GM21529 (cell line): ENCODE measurements around the gene RHBDF1.

Experiments
- ATAC-seq: cut with Tn5 transposase; IDR thresholded peaks from one replicate; pipeline ENCODE4 v1.9.1; 2021; ENCODE audit not compliant: unreplicated experiment

The RHBDF1 gene, protein sequence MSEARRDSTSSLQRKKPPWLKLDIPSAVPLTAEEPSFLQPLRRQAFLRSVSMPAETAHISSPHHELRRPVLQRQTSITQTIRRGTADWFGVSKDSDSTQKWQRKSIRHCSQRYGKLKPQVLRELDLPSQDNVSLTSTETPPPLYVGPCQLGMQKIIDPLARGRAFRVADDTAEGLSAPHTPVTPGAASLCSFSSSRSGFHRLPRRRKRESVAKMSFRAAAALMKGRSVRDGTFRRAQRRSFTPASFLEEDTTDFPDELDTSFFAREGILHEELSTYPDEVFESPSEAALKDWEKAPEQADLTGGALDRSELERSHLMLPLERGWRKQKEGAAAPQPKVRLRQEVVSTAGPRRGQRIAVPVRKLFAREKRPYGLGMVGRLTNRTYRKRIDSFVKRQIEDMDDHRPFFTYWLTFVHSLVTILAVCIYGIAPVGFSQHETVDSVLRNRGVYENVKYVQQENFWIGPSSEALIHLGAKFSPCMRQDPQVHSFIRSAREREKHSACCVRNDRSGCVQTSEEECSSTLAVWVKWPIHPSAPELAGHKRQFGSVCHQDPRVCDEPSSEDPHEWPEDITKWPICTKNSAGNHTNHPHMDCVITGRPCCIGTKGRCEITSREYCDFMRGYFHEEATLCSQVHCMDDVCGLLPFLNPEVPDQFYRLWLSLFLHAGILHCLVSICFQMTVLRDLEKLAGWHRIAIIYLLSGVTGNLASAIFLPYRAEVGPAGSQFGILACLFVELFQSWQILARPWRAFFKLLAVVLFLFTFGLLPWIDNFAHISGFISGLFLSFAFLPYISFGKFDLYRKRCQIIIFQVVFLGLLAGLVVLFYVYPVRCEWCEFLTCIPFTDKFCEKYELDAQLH

DNA sequence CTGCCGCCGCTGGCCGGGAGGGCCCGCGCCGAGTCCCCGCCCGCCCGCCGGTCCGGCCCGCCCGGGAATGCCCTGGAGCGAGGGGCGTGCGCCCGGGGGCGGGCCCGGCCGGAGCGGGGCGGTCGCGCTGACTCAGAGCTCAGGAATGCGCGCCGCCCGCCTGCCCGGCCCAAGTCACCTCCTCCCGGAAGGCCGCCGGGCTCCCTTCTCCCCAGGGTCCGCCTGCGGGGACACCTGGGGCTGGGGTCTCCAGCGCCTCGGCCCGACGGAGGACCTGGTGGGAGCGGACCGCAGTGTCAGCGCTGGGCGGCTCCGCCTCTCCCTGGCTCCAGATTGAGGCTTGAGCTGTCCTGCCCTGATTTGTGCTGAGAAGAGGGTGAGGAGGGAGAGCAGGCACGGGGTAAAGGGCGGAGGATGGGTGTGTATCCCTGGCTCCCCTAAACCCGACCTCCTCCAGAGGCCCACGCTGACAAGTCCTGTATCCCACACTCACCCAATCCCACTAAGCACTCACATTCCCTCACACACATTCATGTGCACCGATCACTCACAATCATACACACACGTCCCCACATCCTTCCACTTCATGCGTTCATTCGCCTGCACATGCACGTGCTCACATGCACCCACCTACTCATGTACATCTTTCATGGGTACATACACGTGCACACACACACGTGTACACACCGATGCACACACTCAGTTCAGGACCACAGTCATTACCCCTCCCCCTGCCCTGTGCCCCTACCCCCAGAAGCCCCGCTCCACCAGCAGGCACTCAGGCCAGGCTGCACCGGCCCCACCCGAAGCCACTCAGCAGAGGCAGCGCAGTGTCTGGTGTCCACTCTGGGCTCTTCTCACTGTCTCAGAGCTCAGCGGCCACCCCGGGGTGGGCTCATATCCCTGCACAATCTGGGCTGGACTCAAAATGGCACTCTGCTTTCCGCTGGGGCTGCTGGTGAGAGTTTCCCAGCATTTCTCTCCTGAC is at the start of gene RHBDF1:
Gene RHBDF1, minus strand, starts transcription at position 71 of the 988 bp plus-strand sequence. CDS start 7,616 bp downstream, outside the sequence.
- no peak for ATAC-seq

DNA sequence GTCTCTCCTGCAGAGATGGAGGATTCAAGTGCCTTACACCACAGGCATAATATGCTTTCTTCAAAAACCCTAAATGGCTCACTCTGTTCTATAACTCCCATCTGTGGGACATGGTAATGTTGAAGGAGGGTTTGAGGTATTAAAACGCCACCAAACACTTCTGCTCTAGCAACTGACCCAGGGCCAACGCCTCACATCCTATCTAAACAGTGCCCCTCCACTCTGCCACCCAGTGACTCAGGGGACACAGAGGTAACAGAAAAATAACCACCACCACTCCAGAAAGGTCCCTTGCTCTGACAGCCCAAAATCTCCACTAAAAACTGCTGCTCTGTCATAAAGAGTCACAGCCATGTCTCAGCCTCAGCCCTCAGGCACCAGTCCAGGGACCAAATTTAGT is 48.3 kb upstream of the RHBDF1 start:
- no peak for ATAC-seq

DNA sequence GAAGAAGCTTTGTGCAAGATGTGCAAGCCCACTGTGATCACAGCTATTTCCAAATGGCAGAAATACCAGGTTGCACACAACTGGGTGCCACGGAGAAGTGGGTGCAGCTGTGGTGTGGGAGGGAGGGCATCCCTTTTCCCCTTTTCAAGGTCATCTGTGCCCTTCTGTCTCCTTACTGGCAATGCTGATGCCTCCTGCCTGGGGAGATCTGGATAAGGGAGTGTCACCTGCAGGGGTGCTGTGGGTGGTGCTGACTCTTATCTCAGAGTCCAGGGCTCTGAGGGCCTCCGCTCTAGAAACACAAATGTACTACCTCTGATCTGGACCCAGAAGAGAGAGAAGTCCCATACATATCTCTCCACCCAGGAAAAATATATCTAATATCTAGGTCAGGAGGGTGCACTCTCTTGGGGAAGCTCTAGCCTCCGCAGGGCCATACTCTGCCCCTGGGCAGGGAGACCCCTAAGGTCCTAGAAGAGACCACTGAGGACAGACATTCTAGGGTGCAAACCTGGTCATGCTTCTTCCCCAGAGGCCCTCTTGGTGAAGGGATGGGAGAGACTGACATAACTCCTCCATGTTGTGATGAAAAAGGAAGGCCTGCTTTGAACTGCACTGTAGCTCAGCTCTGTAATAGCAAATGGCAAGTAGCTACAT is 47.5 kb upstream of the RHBDF1 start:
- no peak for ATAC-seq

DNA sequence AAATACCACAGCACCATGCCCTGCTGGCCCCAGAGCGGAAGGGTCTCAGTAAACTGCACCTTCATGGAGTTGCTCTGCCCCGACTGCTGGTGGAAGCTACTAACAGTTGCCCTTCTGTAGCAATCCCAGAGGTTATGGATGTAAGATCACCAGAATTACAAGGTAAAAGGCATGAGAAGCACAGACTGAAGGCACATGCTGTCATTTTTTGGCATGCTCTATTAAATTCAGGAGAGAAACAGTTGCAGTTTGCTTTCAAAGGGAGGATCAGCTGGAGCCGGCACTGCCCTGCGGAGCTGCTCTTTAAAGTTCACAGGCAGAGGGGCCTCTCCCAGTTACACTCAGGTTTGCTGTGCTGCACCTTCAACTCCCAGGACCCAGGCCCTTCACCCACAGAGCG is 46.9 kb upstream of the RHBDF1 start:
- no peak for ATAC-seq

DNA sequence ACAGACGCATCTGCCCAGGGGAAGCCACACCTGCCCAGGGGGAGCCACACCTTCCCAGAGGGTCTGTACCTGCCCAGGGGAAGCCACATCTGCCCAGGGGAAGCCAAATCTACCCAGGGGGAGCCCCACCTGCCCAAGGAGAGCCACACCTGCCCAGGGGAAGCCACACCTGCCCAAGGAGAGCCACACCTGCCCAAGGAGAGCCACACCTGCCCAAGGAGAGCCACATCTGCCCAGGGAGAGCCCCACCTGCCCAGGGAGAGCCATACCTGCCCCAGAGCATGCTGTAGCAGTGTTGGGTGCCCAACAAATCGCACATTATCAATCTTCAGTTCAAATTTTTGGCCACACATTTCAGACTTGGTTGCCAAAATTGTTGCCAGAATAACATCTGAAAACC is 46.4 kb upstream of the RHBDF1 start:
- ATAC-seq = no peak

DNA sequence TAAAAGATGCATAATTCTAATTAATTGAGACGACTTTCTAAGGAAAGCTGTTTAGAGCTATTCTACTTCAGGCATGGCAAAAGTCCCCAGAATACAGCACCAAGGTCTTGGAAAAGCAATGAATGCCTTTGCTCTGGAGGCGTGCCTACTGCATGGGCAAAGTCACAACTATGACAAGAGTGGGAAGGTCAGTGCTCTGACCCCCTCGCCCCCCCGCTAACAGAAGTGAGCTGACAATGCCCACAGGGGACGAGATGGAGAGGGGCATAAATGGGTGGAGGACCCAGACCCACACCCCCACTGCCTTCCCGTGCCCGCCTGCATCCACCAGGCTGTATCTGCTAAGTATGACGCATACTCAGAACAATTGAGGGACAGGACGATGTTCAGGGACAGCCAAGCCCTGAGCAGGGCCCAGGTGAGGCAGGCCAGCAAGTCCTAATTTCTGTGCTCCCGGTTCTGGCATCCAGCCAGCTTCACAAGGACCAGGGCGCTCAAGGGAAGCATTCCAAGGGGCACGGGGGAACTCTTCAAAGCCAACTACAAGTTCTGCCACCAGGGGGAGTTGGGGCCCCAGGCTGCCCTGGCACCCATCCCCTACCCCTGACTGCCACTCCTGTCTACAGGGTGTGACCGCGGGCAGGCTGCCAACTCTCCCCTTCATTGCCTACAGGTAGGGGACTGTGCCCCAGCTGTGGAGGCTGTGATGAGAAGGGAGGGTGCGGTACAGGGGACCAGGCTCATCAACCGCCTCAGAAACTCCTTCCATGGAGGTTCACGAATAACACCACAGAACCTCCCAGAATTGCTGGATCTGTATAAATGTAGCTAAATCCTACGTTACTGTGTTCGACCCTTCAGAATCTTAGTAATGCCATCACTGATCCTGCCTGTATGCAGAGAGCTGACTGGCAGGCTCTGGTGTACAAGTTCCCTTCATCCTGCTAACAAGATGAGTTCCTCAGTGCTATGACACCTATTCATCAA is 45.2 kb upstream of the RHBDF1 start:
- ATAC-seq = no peak

DNA sequence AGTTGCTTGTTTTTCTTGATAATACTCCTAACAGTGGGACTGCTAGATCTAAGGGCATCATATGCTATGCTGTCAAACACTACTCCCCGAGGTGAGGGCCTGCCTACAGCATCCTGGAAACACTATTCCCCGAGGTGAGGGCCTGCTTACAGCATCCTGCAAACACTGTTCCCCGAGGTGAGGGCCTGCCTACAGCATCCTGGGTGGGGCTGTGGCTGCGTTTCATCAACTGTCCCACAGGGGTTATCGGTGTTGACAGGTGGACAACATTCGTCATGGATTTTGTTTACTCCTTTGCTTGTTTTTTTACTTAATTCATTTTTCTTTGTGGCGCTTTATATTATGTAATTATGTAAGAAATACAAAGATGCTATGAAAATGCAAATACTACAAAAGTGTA is 43.6 kb upstream of the RHBDF1 start:
- no peak for ATAC-seq

DNA sequence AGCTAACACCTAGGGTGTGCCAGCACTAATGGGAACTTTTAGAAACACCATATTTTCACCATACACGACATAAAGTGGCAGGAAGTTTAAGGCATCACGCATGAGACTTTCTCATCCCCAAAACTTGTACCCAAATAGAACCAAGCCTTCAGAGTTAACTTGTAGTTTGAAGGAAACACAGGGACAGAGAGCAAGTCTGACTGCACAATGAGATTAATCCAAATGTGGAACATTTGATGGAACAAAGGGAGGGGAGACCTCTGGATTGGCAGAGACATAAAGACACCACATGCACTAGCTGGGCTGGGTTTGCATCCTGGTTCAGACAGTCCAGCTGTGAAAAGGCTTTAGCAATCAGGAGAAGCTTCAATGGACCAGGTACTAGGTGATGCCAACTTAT is 41.9 kb upstream of the RHBDF1 start:
- no peak for ATAC-seq

DNA sequence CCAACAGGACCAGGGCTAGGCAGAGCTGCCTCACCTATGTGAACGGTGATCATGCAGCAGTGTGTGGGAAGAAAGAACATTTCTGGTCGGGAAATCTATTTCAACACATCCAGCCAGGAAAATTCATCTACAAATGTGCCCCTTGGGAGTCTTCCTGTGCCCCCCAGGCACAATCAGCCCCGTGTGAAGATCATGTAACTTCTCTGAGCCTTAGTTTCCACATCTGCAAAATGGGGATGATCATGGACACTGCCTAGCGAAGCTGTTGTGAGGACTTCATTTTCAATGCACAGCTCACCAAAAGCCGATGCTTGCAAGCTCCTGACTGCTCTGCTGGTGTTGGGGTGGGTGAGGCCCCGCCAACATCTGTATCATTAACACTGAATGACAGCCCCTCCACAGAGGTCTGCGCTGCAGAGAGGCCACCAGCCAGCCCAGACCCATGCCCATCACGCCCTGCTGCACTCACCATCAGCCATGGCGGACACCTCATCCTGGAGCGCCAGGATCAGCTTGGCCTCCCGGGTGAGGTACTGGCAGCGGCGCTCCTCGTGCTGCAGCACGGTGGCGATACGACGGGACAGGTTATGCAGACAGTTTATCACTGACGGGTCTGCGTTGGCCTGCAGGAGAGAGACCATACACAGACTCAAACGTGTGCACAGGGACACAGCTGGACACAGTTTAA is 39.9 kb upstream of the RHBDF1 start:
- no peak for ATAC-seq

DNA sequence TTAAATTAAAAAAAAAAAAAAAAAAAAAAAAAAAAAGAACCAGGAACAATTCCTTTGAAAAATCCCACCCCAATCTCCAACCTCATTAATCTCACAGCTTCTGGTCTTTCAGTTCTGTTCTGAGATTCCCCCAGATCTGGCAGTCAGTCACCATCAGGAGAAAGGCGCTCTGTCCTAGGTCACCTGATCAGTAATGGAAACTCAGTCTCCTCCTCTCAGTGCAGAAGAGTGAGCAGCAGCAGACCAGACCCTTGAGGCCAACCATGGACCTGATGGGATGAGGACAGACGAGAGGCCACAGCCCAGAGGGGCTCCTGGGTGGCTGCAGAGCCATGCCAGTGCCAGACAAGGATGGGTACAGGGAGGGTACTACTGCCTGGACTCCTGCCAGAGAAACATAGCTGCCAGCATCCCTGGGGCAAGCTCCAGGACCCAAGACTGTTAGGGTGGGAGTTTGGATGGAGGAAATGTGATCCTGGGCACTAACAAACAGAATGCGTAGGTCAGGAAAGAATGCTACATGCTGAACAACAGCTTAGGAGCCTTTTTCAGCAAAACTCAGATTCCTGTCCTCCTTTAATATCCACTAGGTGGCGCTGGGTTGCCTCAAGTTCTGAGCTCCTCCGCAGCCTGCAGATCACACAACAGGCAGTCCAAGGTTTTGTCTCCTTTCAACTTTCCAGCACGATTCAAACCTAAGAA is 34.3 kb upstream of the RHBDF1 start:
- ATAC-seq = no peak

DNA sequence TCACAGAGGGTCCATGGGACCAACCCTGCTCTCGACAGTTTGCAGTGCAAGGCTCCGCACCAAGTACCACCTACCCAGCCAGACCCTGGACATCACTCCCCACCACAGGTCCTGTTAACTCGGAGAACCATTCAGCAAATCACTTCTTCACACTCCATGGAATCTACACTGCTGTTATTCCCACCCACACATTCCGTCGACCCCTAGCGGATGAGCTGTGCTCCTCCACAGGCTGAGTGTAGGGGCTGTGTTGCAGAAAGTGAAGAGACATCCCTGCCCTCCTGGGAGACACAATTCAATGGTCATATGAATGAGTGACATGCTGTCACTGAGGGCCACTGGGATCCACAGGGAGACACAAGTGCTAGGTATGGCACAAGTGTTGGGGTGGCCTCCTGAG is 33.1 kb upstream of the RHBDF1 start:
- no peak for ATAC-seq

DNA sequence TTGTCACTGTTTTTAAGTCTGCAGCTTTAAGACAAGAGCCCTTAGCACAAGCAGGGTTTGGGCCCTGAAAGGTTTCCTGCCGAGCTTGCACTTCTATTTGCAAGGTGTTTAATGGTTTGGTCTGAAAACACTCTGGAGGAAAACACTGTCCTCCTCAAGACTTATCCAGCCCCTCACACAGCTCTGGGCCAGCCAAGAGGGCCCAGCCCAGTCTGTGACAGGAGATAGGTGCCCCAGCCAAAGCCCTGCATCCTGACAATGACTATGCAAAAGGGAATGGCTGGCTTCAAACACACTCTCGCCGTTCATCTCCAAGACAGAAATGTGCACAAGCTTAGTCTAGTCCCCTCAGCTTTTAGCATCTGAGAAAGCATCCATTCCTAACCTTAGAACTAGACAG is 32.5 kb upstream of the RHBDF1 start:
- ATAC-seq = no peak

DNA sequence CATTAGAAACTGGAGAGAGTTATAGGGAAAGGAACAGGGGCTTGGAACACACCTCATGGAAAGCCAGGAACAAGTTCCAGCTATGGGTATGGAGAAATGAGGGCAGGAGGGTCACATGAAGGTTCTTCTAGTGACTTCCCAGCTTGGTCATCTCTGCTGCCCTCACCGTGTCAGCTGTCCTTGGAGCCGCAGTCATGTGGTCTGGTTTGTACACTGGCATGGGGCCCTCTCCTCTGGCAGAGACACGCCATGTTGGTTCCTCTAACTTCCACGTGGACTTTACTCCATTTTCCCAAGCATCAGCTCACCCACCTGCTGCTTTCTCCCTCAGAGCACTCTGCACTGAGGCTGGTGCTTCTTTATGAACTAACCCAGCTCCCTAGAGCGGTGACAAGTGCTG is 31.9 kb upstream of the RHBDF1 start:
- ATAC-seq = no peak

DNA sequence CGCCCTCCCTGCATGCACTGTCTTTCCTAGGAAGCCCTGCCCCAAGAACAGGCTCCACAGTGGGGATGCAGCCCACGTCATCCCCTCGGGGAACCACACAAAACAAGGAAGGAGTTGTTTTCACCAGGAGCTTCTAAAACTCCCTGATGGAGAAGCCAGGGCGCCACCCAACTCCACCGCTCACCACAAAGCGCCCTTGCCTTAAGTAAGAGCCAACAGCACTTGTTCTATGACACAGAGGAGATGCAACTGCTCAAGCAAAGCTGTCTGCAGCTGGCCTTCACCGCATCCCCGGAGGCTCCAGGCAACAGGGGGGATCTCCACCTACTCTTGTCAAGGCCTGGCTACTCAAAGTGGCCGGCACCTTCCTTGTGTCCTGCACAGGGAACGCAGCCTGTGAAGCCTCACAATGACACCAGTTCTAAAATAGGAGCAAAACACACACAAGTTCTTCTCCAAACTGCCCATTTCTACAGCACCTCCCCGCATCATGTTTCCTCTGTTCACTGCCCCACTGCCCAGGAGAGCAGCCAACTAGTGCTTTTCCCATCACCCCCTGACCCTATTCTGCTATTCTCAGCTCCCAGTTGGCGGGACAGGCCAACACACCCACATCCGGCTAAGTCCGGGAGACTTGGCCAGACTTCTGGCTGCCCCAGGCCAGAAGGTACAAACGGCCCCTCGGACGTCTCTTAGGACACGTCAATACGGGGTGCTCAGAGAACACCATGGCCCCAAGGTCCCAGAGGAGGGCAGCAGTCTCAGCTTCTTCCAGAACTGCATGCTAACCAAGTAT is 29.8 kb upstream of the RHBDF1 start:
- ATAC-seq = no peak

DNA sequence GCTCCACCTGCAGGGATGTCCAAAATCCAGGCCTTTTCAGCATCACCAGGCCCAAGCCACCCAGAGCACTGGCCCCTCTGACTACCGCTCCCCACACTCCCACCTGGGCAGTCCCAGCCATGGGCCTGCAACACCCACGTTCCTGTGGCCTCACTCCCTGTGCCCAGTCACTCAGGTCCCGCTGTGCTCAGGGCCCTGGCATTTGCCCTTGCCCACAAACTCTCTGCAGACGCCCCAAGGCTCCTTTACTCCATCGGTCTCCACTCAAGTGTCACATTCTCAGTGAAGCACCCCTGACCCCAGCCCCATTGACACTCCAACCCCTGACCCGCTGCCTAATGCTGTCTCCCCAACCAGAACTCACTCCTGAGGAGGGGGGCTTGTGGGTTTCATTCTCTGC is 29.2 kb upstream of the RHBDF1 start:
- ATAC-seq = no peak

DNA sequence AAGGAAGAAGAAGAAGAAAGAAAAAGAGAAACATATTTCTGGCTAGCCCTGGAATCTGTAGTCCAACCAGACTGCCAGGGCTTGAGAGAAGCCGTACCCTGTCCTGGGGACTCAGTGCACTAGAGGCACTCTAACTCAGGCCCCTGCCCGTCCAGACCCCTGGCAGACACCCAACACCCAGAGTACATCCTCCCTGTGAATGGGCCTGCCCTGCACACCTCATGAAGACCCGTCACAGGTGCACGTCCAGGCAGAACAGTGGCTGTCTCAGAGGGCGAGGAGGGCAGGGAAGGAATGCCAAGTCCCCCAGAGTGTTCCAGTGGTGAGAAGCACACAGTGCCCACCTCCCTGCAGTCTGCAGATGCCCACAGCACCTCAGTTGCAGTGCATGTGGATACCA is 28.6 kb upstream of the RHBDF1 start:
- ATAC-seq = no peak

DNA sequence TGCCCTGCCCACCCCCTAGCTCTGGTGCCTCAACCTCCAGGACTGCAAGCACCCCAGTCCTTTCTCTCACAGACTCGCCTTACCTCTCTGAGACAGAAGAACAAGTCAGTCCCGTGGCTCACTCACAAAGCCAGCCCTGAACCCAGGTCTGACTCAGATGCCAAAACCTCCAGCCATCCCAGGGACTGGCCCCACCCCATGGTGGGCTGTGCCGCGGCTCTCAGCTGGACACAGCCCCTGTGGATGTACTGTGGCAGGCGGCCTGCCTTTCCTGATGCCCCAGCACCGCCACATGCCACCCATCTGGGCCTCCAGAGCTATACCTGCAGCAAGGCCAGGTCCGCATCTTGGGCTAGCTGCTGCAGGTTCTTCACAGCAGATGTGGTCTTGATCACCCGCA is 25.4 kb upstream of the RHBDF1 start:
- ATAC-seq = no peak
